ENCODE data around the gene TMEM53. TPM values are rescaled to one million over a fixed set of nuclear protein-coding genes. Genes with fewer than 3 reads are reported as not detected.

TMEM53 gene
- total RNA-seq, 4 donors from 2014 or later = 3.9 to 8.3 (median 4.7) TPM

DNA sequence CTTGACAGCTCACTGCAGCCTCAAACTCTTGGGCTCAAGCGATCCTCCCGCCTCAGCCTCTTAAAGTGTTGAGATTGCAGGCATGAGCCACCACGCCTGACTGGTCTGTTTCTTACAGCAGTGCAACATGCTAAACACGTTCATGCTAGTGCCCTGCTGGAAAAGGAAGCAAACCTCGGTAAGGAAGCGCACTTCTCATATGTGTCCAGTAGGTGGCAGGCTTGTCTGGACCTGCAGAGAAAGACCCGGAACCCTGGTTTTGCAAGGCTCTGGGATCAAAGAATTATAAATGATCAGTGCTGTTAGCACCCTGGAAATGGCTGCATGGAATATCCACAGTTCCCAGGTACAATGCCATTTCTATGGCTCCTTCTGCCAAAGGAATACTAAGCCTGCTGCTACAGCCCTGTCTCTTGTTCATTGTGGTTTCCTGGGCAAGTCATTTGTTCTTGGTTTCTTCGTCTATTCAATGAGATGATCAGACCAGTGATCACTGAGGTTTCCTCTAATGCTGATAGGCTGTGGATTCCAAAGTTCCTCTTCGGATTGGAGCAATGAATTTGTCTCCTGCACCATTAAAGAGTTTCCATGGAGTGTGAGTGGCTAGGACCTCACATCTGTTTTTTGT lies 40.8 kb upstream of the TMEM53 start:
- H3K4me1 ChIP-seq = peaks cover 0 to 20% (median 0%) of the 10 kb centered on the region in 3 donors
- no peak overlapping the region for H3K27ac ChIP-seq
- ATAC-seq = peak; percentile 71

GRCh38 chr1:44714532-44714931 lies 40.3 kb upstream of the TMEM53 start:
- WGBS, 2 donors (ENCODE audit: low coverage in 1 of 2) = 72 to 73% methylated on average over 4 to 7 of the region's 7 CpGs
- no peak overlapping the region for H3K27ac ChIP-seq
- no peaks in the 10 kb centered on the region for H3K27me3 ChIP-seq
- H3K9me3 ChIP-seq = no peaks in the 10 kb centered on the region
- ATAC-seq = no peak
- H3K36me3 ChIP-seq = no peaks in the 10 kb centered on the region
- no peak overlapping the region for H3K4me3 ChIP-seq
- TF ChIP-seq POLR2AphosphoS5 (IDR thresholded peaks at IDR 0.05) = no peak
- TF ChIP-seq POLR2A (IDR thresholded peaks at IDR 0.05) = no peak
- TF ChIP-seq EP300 (IDR thresholded peaks at IDR 0.05) = no peak
- no peak for TF ChIP-seq CTCF (IDR thresholded peaks at IDR 0.05)
- peaks cover 0 to 20% (median 0%) of the 10 kb centered on the region in 3 donors for H3K4me1 ChIP-seq

More for the DNA sequence above, 40.8 kb upstream of the TMEM53 start:
- TF ChIP-seq POLR2AphosphoS5 (IDR thresholded peaks at IDR 0.05) = no peak
- peak; percentile 73 to 89 (median 81) for TF ChIP-seq CTCF (IDR thresholded peaks at IDR 0.05)
- no peak for TF ChIP-seq POLR2A (IDR thresholded peaks at IDR 0.05)
- TF ChIP-seq EP300 (IDR thresholded peaks at IDR 0.05) = no peak
- H3K4me3 ChIP-seq = no peak overlapping the region
- 19 to 58% methylated on average over 2 to 3 of the region's 9 CpGs for WGBS, 2 donors (ENCODE audit: low coverage in 1 of 2)
- H3K9me3 ChIP-seq = no peaks in the 10 kb centered on the region
- no peaks in the 10 kb centered on the region for H3K27me3 ChIP-seq
- H3K36me3 ChIP-seq = no peaks in the 10 kb centered on the region

DNA sequence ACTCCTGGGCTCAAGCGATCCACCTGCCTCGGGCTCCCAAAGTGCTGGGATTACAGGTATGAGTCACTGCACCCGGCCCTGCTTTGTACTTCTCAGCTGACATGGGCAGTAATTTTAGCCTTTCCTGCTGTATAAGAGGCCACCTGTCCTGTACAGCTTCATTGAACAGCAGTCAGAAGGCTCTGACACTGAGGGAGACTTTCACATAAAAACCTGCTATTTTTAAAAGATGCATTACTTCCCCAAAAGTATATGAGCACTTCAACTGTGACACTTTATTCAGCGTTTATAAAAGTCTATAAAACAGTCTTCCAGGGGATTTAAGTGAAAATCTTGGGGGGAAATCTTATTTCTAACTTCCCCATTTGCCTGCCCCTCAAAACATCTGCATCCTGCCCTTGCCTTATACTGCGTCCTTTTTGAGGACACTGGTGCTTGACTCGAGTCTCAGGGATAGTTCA lies 39.1 kb upstream of the TMEM53 start:
- no peaks in the 10 kb centered on the region for H3K36me3 ChIP-seq
- H3K9me3 ChIP-seq = no peaks in the 10 kb centered on the region
- peaks cover 0 to 20% (median 0%) of the 10 kb centered on the region in 3 donors for H3K4me1 ChIP-seq
- H3K4me3 ChIP-seq = no peak overlapping the region
- no peaks in the 10 kb centered on the region for H3K27me3 ChIP-seq
- H3K27ac ChIP-seq = no peak overlapping the region
- ATAC-seq = no peak
- TF ChIP-seq EP300 (IDR thresholded peaks at IDR 0.05) (no peak), POLR2A (IDR thresholded peaks at IDR 0.05) (no peak), POLR2AphosphoS5 (IDR thresholded peaks at IDR 0.05) (no peak), CTCF (IDR thresholded peaks at IDR 0.05) (no peak)
- 54 to 71% methylated on average over 4 to 5 of the region's 6 CpGs for WGBS, 2 donors (ENCODE audit: low coverage in 1 of 2)

DNA sequence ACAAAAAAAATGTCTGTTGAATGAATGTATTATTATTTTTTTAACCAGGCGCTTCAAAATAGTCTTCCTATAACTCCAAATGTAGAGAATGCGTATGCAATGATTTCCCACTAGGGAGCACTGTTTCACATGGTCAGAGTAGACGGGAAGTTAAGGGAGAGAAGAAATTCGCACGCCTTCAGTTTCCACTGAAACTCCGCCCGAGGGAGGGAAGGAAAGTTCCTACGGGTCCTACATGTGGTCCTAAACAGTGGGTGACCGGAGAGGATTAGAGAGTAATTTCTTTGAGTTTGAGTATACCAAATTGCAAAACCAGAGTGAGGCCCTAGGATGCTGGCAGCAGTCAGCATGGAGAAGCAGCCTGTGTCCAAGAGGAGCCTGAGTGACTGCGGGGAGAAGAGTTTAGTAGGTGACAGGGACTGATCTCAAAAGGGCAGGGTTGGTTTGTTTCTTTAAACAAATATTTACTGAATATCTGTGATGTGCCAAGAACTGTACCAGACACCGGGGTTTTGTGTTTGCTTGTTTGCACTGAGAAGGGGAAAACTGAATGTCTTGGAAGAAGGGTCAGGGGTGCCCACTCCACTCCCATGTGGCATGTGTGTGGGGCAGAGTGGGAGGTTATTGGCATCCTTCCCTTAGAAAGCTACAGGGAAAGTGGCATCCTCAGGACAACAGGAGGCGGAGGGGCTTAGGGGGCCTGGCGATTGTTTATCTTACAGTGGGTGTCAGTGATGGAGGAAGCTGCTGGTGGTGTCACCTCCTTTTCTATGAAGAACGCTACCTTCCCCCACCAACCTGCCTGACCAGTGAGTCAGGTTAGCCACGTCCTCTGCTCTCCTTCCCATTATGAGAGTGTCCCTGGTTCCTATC lies 33.9 kb upstream of the TMEM53 start:
- H3K27me3 ChIP-seq = no peaks in the 10 kb centered on the region
- no peaks in the 10 kb centered on the region for H3K36me3 ChIP-seq
- WGBS, 2 donors (ENCODE audit: low coverage in 1 of 2) = 11 to 25% methylated on average over 11 to 13 of the region's 15 CpGs
- H3K27ac ChIP-seq = no peak overlapping the region
- TF ChIP-seq POLR2AphosphoS5 (IDR thresholded peaks at IDR 0.05) = no peak
- TF ChIP-seq POLR2A (IDR thresholded peaks at IDR 0.05) = no peak
- no peak for TF ChIP-seq EP300 (IDR thresholded peaks at IDR 0.05)
- TF ChIP-seq CTCF (IDR thresholded peaks at IDR 0.05) = peak in 3 of 4 experiments; percentile 57 to 63 (median 58)
- H3K9me3 ChIP-seq = no peaks in the 10 kb centered on the region
- H3K4me1 ChIP-seq = peaks cover 0 to 8% (median 0%) of the 10 kb centered on the region in 3 donors
- H3K4me3 ChIP-seq = no peak overlapping the region
- ATAC-seq = peak; percentile 71
